Vagina (tissue), 2 donors: ENCODE results near the gene PGP. TPM values are rescaled to one million over a fixed set of nuclear protein-coding genes. Genes with fewer than 3 reads are reported as not detected.

Source experiments
- DNase-seq, 2 donors: peaks; one replicate each; pipeline ENCODE4 v3.0.0-alpha.2; 2017; ENCODE audit errors: extremely low spot score in 2 of 2
- H3K27ac ChIP-seq: fragments of 200-600 bp; sonication (generic); one replicate; pipeline ENCODE4 v1.5.1; 2019
- H3K27me3 ChIP-seq: fragments of 200-600 bp; sonication (generic); one replicate; pipeline ENCODE4 v1.5.1; 2019
- H3K36me3 ChIP-seq, 2 donors: fragments of 200-600 bp; sonication (generic); one replicate each; pipeline ENCODE4 v1.5.1; 2017 to 2019
- H3K4me1 ChIP-seq: fragments of 200-600 bp; sonication (generic); one replicate; pipeline ENCODE4 v1.5.1; 2019
- H3K4me3 ChIP-seq, 2 donors: fragments of 200-600 bp; sonication (generic); 1 replicate in 1 of 2; 2 replicates in 1 of 2; pipeline ENCODE4 v1.5.1; 2016 to 2019
- H3K9me3 ChIP-seq: fragments of 200-600 bp; sonication (generic); one replicate; pipeline ENCODE4 v1.5.1; 2019
- CTCF ChIP-seq, 3 experiments: fragments of 450-650 bp in 2 of 3; fragments of 200-600 bp in 1 of 3; sonication (generic) in 1 of 3; IDR thresholded peaks; one replicate each; pipeline ENCODE4 v1.5.1; 2017 to 2019; ENCODE audit warnings: antibody characterized with exemption in 3 of 3, mild to moderate bottlenecking in 2 of 3, moderate library complexity in 2 of 3
- POLR2A ChIP-seq, 2 donors: fragments of 450-650 bp; IDR thresholded peaks; one replicate each; pipeline ENCODE4 v1.6.1; 2017; ENCODE audit warnings: antibody characterized with exemption in 2 of 2, mild to moderate bottlenecking in 2 of 2, moderate library complexity in 2 of 2
- POLR2AphosphoS5 ChIP-seq, 2 donors: sonication (generic); formaldehyde crosslinking; IDR thresholded peaks; one replicate each; pipeline ENCODE4 v1.9.0; 2017; ENCODE audit warnings: antibody characterized with exemption in 2 of 2, mild to moderate bottlenecking in 2 of 2, low read depth in 1 of 2; ENCODE audit not compliant: insufficient read depth in 1 of 2
- intact Hi-C: fragments of 100-400 bp; cut with DNase I; formaldehyde crosslinking; loops from one replicate; pipeline ENCODE4 v1.15.1; 2023
- total RNA-seq: library from RNA; depleted of rRNA; stranded (reverse); fragments of >200 nt; gene quantifications from one replicate; pipeline ENCODE4 v1.2.3, GENCODE V29; 2016

PGP gene
- total RNA-seq, 1 donor from 2014 or later = 15.5 TPM

GRCh38 chr16:2223221-2223941, 8.7 kb upstream of the PGP start, which contains the start of gene E4F1:
Gene E4F1, plus strand, starts transcription at chr16:2223591. Its CDS starts 23 bp downstream, at chr16:2223614.
- H3K4me1 ChIP-seq = peaks cover 31% of the 10 kb centered on the region
- DNase-seq = peak; percentile 98
- TF ChIP-seq CTCF (IDR thresholded peaks at IDR 0.05) (no peak), POLR2AphosphoS5 (IDR thresholded peaks at IDR 0.05; ENCODE audit: insufficient read depth in 1 of 2, low read depth in 1 of 2) (peak; percentile 88 to 91), POLR2A (IDR thresholded peaks at IDR 0.05) (peak in 1 of 2 donors; percentile 72)
- H3K9me3 ChIP-seq = no peaks in the 10 kb centered on the region
- H3K27me3 ChIP-seq = no peaks in the 10 kb centered on the region
- peak within 1 kb of the TSS; percentile 89 for H3K27ac ChIP-seq
- no peaks in the 10 kb centered on the region for H3K36me3 ChIP-seq
- intact Hi-C loops = no loop called here
- H3K4me3 ChIP-seq = peak within 1 kb of the TSS; percentile 82 to 99

GRCh38 chr16:2216330-2216729, 1.7 kb upstream of the PGP start:
- Histone ChIP-seq H3K36me3 (no peaks in the 10 kb centered on the region), H3K4me1 (peaks cover 31% of the 10 kb centered on the region), H3K27ac (no peak overlapping the region), H3K27me3 (no peaks in the 10 kb centered on the region), H3K4me3 (no peak overlapping the region), H3K9me3 (no peaks in the 10 kb centered on the region)
- no peak for DNase-seq
- intact Hi-C loops = no loop called here
- TF ChIP-seq CTCF (IDR thresholded peaks at IDR 0.05) (no peak), POLR2A (IDR thresholded peaks at IDR 0.05) (no peak), POLR2AphosphoS5 (IDR thresholded peaks at IDR 0.05; ENCODE audit: insufficient read depth in 1 of 2, low read depth in 1 of 2) (no peak)

- no peaks in the 10 kb centered on the region for H3K9me3 ChIP-seq
- intact Hi-C loops = no loop called here
- no peak for DNase-seq
- H3K4me3 ChIP-seq = peak overlapping the region; percentile 61
- H3K27ac ChIP-seq = peak overlapping the region; percentile 21
- TF ChIP-seq CTCF (IDR thresholded peaks at IDR 0.05) (no peak), POLR2A (IDR thresholded peaks at IDR 0.05) (no peak), POLR2AphosphoS5 (IDR thresholded peaks at IDR 0.05; ENCODE audit: insufficient read depth in 1 of 2, low read depth in 1 of 2) (no peak)
- peaks cover 0 to 10% of the 10 kb centered on the region in 2 donors for H3K36me3 ChIP-seq
- no peaks in the 10 kb centered on the region for H3K27me3 ChIP-seq
- peaks cover 31% of the 10 kb centered on the region for H3K4me1 ChIP-seq
Observed at GRCh38 chr16:2213817-2214718, 572 bp downstream of the PGP start.

- Histone ChIP-seq H3K36me3 (peaks cover 0 to 23% of the 10 kb centered on the region in 2 donors), H3K9me3 (no peaks in the 10 kb centered on the region), H3K27me3 (no peaks in the 10 kb centered on the region), H3K27ac (no peak overlapping the region), H3K4me3 (peak overlapping the region in 1 of 2 donors; percentile 61), H3K4me1 (peaks cover 31% of the 10 kb centered on the region)
- intact Hi-C loops = no loop called here
- DNase-seq = no peak
- TF ChIP-seq POLR2A (IDR thresholded peaks at IDR 0.05) = no peak
Observed at GRCh38 chr16:2212362-2213324, 2.0 kb downstream of the PGP start.

GRCh38 chr16:2211923-2212347, 2.7 kb downstream of the PGP start:
- Histone ChIP-seq H3K4me3 (no peak overlapping the region), H3K27me3 (no peaks in the 10 kb centered on the region), H3K9me3 (no peaks in the 10 kb centered on the region), H3K36me3 (peaks cover 0 to 23% of the 10 kb centered on the region in 2 donors), H3K27ac (no peak overlapping the region), H3K4me1 (peaks cover 33% of the 10 kb centered on the region)
- DNase-seq = no peak
- TF ChIP-seq CTCF (IDR thresholded peaks at IDR 0.05) = no peak
- TF ChIP-seq POLR2A (IDR thresholded peaks at IDR 0.05) = no peak
- no peak for TF ChIP-seq POLR2AphosphoS5 (IDR thresholded peaks at IDR 0.05; ENCODE audit: insufficient read depth in 1 of 2, low read depth in 1 of 2)
- intact Hi-C loops = no loop called here
